A172 (cell line): ENCODE data around the gene ZNF831. TPM values are rescaled to one million over a fixed set of nuclear protein-coding genes. Genes with fewer than 3 reads are reported as not detected.

Experiments
- DNase-seq: peaks from one replicate; pipeline ENCODE4 v3.0.0-alpha.2; 2015; ENCODE audit warnings: low spot score
- total RNA-seq: library from RNA; depleted of rRNA; stranded (reverse); fragments of >200 nt; shearing (Covaris generic); gene quantifications from 2 replicates; pipeline ENCODE4 v1.2.3, GENCODE V29; 2014

The ZNF831 gene
- total RNA-seq, 1 experiment from 2014 or later = not detected

GRCh38 chr20:59247731-59248684 is 84.4 kb downstream of the ZNF831 start:
- DNase-seq = no peak

- no peak for DNase-seq
Observed at GRCh38 chr20:59250293-59250692, 86.7 kb downstream of the ZNF831 start.

GRCh38 chr20:59253325-59253724 is 89.7 kb downstream of the ZNF831 start:
- no peak for DNase-seq

GRCh38 chr20:59253779-59254319 is 90.2 kb downstream of the ZNF831 start:
- peak; percentile 5 for DNase-seq

GRCh38 chr20:59255256-59255655 is 91.6 kb downstream of the ZNF831 start:
- no peak for DNase-seq

- DNase-seq = no peak
Observed at GRCh38 chr20:59258221-59258621, 94.6 kb downstream of the ZNF831 start.

GRCh38 chr20:59259946-59260345 is 96.3 kb downstream of the ZNF831 start:
- DNase-seq = no peak

GRCh38 chr20:59265298-59265697 is 101.7 kb downstream of the ZNF831 start:
- no peak for DNase-seq

GRCh38 chr20:59268870-59269269 is 105.2 kb downstream of the ZNF831 start:
- DNase-seq = no peak

- no peak for DNase-seq
Observed at GRCh38 chr20:59269411-59270025, 105.9 kb downstream of the ZNF831 start.

- DNase-seq = no peak
Observed at GRCh38 chr20:59270380-59270779, 106.8 kb downstream of the ZNF831 start.

GRCh38 chr20:59273739-59274357 is 110.2 kb downstream of the ZNF831 start:
- no peak for DNase-seq

- no peak for DNase-seq
Observed at GRCh38 chr20:59276938-59277337, 113.3 kb downstream of the ZNF831 start.

- no peak for DNase-seq
Observed at GRCh38 chr20:59284470-59284869, 120.8 kb downstream of the ZNF831 start.

- no peak for DNase-seq
Observed at GRCh38 chr20:59289994-59290393, 126.4 kb downstream of the ZNF831 start.

- DNase-seq = no peak
Observed at GRCh38 chr20:59291740-59292383, 128.2 kb downstream of the ZNF831 start.

GRCh38 chr20:59295531-59295930 is 131.9 kb downstream of the ZNF831 start:
- DNase-seq = no peak

- no peak for DNase-seq
Observed at GRCh38 chr20:59297686-59298085, 134.1 kb downstream of the ZNF831 start.

- no peak for DNase-seq
Observed at GRCh38 chr20:59299945-59300332, 136.3 kb downstream of the ZNF831 start.

- DNase-seq = no peak
Observed at GRCh38 chr20:59300333-59301081, 136.9 kb downstream of the ZNF831 start, which contains the start of gene EDN3. TSS of gene EDN3 (plus strand) at chr20:59300611. CDS start at chr20:59300813, 202 bp downstream.
